ENCODE results near the gene MYO10. TPM values are rescaled to one million over a fixed set of nuclear protein-coding genes. Genes with fewer than 3 reads are reported as not detected.

The MYO10 gene
- total RNA-seq, 1 experiment from 2014 or later, result 71.9 TPM

GRCh38 chr5:16800477-16800876 lies 135.6 kb downstream of the MYO10 start:
- TF ChIP-seq POLR2AphosphoS5 (IDR thresholded peaks at IDR 0.05; ENCODE audit: low read depth, low read length) (no peak), SIN3A (IDR thresholded peaks at IDR 0.05; ENCODE audit: borderline replicate concordance, insufficient read depth, low read depth, low read length) (no peak), TCF7L2 (IDR thresholded peaks at IDR 0.05; ENCODE audit: low read depth, low read length) (no peak)
- TF ChIP-seq, protein P1, sequence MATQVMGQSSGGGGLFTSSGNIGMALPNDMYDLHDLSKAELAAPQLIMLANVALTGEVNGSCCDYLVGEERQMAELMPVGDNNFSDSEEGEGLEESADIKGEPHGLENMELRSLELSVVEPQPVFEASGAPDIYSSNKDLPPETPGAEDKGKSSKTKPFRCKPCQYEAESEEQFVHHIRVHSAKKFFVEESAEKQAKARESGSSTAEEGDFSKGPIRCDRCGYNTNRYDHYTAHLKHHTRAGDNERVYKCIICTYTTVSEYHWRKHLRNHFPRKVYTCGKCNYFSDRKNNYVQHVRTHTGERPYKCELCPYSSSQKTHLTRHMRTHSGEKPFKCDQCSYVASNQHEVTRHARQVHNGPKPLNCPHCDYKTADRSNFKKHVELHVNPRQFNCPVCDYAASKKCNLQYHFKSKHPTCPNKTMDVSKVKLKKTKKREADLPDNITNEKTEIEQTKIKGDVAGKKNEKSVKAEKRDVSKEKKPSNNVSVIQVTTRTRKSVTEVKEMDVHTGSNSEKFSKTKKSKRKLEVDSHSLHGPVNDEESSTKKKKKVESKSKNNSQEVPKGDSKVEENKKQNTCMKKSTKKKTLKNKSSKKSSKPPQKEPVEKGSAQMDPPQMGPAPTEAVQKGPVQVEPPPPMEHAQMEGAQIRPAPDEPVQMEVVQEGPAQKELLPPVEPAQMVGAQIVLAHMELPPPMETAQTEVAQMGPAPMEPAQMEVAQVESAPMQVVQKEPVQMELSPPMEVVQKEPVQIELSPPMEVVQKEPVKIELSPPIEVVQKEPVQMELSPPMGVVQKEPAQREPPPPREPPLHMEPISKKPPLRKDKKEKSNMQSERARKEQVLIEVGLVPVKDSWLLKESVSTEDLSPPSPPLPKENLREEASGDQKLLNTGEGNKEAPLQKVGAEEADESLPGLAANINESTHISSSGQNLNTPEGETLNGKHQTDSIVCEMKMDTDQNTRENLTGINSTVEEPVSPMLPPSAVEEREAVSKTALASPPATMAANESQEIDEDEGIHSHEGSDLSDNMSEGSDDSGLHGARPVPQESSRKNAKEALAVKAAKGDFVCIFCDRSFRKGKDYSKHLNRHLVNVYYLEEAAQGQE (IDR thresholded peaks at IDR 0.05; ENCODE audit: insufficient read depth in 1 of 2, low read depth in 2 of 2, low read length in 1 of 2), result no peak
- TF ChIP-seq, protein P2, sequence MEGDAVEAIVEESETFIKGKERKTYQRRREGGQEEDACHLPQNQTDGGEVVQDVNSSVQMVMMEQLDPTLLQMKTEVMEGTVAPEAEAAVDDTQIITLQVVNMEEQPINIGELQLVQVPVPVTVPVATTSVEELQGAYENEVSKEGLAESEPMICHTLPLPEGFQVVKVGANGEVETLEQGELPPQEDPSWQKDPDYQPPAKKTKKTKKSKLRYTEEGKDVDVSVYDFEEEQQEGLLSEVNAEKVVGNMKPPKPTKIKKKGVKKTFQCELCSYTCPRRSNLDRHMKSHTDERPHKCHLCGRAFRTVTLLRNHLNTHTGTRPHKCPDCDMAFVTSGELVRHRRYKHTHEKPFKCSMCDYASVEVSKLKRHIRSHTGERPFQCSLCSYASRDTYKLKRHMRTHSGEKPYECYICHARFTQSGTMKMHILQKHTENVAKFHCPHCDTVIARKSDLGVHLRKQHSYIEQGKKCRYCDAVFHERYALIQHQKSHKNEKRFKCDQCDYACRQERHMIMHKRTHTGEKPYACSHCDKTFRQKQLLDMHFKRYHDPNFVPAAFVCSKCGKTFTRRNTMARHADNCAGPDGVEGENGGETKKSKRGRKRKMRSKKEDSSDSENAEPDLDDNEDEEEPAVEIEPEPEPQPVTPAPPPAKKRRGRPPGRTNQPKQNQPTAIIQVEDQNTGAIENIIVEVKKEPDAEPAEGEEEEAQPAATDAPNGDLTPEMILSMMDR (IDR thresholded peaks at IDR 0.05), result no peak
- no peaks in the 10 kb centered on the region for H3K36me3 ChIP-seq (ENCODE audit: control insufficient read depth, insufficient read depth, low read length)
- ChIA-PET POLR2A (no interaction called here), CTCF (no interaction called here)
- intact Hi-C loops (cut with micrococcal nuclease; ENCODE audit: unreplicated experiment), result no loop called here
- BruUV-seq (replicated peaks), result no TSS peak
- no peak overlapping the region for H3K27ac ChIP-seq (ENCODE audit: low read length)
- no peaks in the 10 kb centered on the region for H3K27me3 ChIP-seq (ENCODE audit: control insufficient read depth, insufficient read depth, low read length)
- ATAC-seq (no peak), DNase-seq (ENCODE audit: low read depth, low spot score) (no peak)
- no peaks in the 10 kb centered on the region for H3K9me3 ChIP-seq (ENCODE audit: control insufficient read depth, insufficient read depth, low read depth, low read length)
- H3K4me3 ChIP-seq (ENCODE audit: low read depth in 2 of 2, low read length in 2 of 2), result no peak overlapping the region
- H3K4me1 ChIP-seq (ENCODE audit: control insufficient read depth, insufficient read depth, low read length), result peaks cover 9% of the 10 kb centered on the region
- in situ Hi-C loops (cut with HindIII; ENCODE audit: low pct_unique_long_range_greater_than_20kb, low sequenced_read_pairs), result no loop called here

DNA sequence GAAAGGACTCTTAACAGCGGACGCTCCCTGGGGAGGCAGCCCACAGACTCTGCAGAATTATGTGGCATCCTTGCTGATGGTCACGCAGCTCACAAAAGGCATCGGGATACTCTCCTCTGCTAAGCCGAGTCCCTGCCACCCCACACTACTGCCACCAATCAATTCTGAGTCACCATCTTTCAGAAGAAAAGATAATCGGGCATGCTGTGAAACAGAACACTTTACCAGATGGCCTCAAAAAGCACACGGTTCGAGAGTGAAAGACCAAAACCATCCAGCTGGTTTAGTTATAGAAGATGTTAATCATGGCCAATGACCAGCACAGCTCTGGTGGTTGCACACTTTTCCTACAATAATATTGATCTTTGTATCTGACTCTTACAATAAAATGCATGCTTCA lies 136.3 kb downstream of the MYO10 start:
- ChIA-PET POLR2A (interaction anchor here (0.5 kb wide), 1 partner anchor 13 kb away, joined by 6 read pairs; no protein-coding TSS in a partner anchor), CTCF (no interaction called here)
- Histone ChIP-seq H3K36me3 (ENCODE audit: control insufficient read depth, insufficient read depth, low read length) (no peaks in the 10 kb centered on the region), H3K27me3 (ENCODE audit: control insufficient read depth, insufficient read depth, low read length) (no peaks in the 10 kb centered on the region), H3K4me3 (ENCODE audit: low read depth in 2 of 2, low read length in 2 of 2) (no peak overlapping the region), H3K27ac (ENCODE audit: low read length) (no peak overlapping the region), H3K4me1 (ENCODE audit: control insufficient read depth, insufficient read depth, low read length) (peaks cover 9% of the 10 kb centered on the region), H3K9me3 (ENCODE audit: control insufficient read depth, insufficient read depth, low read depth, low read length) (no peaks in the 10 kb centered on the region)
- DNase-seq (ENCODE audit: low read depth, low spot score) (no peak), ATAC-seq (no peak)
- BruUV-seq (replicated peaks), result no TSS peak
- TF ChIP-seq POLR2AphosphoS5 (IDR thresholded peaks at IDR 0.05; ENCODE audit: low read depth, low read length) (no peak), SIN3A (IDR thresholded peaks at IDR 0.05; ENCODE audit: borderline replicate concordance, insufficient read depth, low read depth, low read length) (no peak), TCF7L2 (IDR thresholded peaks at IDR 0.05; ENCODE audit: low read depth, low read length) (no peak)
- TF ChIP-seq, protein P1 (IDR thresholded peaks at IDR 0.05; ENCODE audit: insufficient read depth in 1 of 2, low read depth in 2 of 2, low read length in 1 of 2), result no peak
- intact Hi-C loops (cut with micrococcal nuclease; ENCODE audit: unreplicated experiment), result no loop called here
- in situ Hi-C loops (cut with HindIII; ENCODE audit: low pct_unique_long_range_greater_than_20kb, low sequenced_read_pairs), result no loop called here

All from Panc1 (cell line).